GM10847 (cell line): ENCODE data around the gene HES6.

ENCODE experiments used
- POLR2A ChIP-seq: IDR thresholded peaks from 2 replicates; pipeline ENCODE4 v1.6.1; 2011; ENCODE audit not compliant: insufficient read length; ENCODE audit errors: extremely low read depth

HES6 gene

DNA sequence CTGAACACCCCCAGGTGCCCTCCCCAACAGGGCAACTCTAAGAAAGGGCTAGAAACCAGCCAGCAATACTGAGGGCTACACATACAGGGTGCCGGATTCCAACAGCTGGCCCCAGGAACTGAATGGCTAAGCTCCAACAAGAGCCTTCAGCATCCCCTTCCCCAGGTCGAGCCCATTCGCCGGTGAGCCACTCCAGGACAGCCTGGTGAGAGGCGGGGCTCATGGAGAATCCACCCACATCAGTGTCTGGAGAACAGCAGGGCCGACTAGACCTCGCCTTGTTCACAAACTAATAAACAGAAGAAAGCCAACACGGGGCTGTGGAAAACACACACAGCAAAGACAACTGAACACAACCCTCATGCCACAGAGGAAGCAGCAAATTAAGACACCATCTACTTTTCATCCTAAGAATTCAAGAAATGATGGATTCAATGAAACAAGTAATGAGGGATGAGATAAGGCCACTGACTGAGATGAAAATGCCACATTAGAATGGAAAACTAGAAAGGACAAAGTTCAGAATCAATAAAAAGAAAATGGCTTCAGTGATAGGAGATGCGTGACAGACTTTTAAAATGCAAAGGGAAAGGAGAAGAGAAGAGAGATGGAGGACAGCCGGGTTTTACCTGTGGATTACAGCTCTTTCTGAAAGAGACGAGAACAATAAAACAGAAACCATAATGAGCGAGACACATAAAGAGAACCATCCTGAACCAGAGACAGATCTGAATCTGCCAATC lies 40.4 kb upstream of the HES6 start:
- TF ChIP-seq POLR2A: no peak

- no peak for TF ChIP-seq POLR2A
These were observed 39.5 kb upstream of the HES6 start for GRCh38 chr2:238279324-238279682.

DNA sequence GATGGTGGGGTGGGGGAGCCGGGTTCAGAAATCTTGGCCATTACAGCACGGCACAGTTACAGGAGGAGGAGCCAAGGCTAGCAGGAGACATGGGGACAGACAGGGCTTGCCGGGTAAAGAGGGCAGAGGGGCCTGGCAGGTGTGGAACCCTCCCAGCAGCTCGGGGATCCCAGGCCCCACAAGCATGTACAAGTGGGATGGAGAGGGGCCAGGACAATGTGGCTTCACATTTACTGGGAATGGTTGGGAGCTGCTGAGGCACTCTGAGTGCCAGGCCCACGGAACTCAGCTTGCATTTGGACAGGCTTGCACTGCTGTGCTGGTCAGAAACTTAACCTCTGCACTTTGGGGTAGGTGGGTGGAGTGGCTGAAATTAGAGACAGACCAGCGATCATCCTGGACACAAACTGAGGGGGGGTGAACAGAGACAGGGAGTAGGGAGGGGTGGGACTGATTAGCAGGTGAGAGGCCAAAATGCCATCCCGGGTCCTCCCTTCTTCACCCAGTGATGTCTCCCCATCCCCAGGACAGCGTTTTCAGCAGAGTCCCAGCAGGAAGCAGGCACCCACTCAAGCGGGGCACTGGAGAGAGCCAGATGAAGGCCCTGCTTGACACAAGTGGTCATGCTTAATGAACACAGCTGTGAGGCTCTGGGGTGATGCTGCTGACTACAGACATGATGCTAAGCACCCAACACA lies 38.9 kb upstream of the HES6 start:
- no peak for TF ChIP-seq POLR2A

DNA sequence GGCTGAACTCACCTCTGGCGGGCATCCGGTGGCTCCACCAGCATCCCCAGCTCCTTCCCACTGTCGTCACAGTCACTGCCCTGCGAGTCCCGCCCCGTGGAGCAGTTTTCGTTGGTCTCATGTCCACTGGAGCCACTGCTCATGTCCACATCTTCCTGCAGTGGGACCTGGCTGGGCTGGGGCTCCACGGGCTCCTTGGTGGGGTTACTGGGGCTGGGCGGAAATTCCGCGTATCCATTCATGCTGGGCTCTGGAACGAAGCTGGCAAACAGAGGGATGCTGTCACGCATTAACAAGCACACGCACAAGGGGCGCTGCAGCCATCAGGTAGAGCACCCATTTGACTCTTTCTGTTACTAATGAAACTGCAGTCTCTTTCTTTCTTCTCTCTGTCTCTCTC lies 37.9 kb upstream of the HES6 start:
- no peak for TF ChIP-seq POLR2A

DNA sequence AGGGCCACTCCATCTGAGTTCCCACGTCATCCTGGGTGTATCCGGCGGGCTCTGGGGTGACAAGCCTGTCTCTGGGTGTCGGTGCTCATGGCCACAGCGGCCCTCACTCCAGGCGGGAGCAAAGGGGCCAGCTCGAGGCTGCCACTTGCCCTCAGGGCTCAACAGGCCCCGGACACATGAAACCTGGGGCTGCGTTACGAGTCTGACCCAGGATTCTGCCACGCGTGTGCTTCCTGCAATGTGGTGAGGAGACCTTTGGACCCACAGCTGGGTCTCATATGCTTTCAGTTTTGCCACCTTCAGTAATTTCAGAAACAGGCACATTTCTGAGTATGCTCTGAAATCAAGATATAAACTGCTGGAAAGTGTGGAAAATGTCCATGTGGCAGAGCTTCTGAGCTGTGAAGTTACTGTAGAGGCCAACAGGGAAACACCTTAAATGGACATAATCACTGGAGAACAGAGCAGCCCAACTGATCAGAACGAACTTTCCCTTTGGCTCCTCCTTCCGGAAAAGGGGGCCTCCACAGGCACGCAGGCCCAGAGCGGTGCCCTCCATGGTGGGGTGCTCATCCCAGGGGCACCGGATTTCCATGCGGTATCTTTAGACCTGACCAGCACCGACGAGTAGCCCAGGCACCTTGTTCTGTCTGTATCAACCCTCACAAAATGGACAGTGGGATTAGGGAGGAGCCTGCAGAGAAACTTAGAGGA lies 34.5 kb upstream of the HES6 start:
- TF ChIP-seq POLR2A: no peak

DNA sequence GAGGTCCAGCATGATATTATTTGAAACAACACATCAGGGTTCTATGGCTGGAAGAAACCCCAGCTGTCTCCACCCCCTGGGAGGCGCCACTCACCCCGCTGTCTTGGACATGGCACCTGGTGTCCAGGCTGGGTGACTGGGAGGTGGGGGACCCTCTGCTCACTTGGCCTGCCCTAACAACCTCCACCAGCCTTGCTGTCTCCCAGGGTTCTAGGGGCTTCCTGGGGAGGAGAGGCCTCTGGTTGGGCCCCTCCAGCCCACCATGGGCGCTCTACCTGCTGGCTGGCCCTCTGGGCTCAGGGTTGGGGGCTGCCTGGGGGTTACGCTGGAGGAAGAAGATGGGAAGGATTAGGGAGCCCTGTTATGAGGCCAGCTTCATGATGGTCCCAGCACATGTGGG lies 32.3 kb upstream of the HES6 start:
- no peak for TF ChIP-seq POLR2A

GRCh38 chr2:238271061-238271554 lies 31.3 kb upstream of the HES6 start:
- TF ChIP-seq POLR2A: no peak

- no peak for TF ChIP-seq POLR2A
These were observed 30.8 kb upstream of the HES6 start for GRCh38 chr2:238270606-238271005.

GRCh38 chr2:238269741-238270140 lies 29.9 kb upstream of the HES6 start:
- TF ChIP-seq POLR2A: no peak

DNA sequence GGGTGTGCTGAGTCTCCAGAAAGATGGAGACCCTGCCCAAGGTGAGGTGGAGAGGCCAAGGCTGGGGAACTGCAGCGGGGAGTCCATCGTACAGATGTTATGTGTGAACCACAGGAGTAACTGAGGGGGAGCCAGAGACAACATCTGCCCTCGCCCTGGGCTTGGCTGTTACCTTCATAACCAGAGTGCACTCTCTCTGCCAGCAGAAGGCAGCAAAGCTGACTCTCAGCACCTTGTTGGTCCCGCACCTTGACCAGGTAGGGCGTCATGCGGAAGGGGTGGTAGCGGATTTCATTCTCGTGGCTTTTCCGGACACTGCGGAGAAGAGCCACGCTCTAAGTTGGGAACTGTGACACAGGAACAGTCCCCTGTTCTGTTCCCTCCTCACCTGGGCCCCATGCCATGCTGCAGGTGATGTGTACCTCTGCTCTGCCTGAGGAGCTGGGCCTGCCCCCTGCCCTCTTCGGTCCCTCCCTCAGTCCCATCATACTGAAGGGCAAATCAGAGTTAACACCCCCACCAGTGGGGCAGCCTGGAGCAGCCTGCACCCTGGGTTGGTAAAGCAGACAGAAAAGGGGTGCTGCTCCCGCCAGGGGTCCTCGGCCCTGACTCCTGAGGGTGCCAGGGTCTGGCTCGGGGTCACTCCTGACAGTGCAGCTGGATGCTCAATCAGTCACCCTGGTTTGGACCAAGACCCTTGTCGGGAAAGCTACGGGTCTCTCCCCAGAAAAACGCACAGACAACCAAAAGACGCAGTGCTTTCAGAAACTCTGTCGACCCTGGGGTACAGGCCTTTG lies 28.2 kb upstream of the HES6 start:
- TF ChIP-seq POLR2A: no peak

- no peak for TF ChIP-seq POLR2A
These were observed 27.5 kb upstream of the HES6 start for GRCh38 chr2:238267341-238267710.

DNA sequence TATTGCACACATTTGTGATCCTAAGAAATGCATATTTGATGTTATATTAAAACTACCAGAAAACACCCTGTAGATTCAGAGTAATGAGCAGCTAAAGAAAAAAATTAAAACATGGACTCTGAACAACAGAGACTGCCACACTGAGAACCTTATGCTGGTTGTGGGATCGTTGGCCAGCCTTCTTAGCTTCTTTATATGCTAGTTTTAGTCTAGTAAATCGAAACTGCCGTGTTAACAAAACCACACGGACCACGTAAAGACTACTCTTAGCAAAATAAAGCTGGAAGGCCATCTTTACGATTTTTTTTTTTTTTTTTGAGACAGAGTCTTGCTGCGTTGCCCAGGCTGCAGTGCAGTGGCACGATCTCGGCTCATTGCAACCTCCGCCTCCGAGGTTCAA lies 25.8 kb upstream of the HES6 start:
- TF ChIP-seq POLR2A: no peak

- TF ChIP-seq POLR2A: no peak
These were observed 24.2 kb upstream of the HES6 start for GRCh38 chr2:238264072-238264460.

GRCh38 chr2:238263204-238264071 lies 23.6 kb upstream of the HES6 start:
- no peak for TF ChIP-seq POLR2A
